HEK293 (cell line): ENCODE data around the gene SLC2A4.

ENCODE experiments used
- AEBP2 ChIP-seq: fragments of 450-650 bp; formaldehyde crosslinking; IDR thresholded peaks from 2 replicates; pipeline ENCODE4 v1.5.1; 2016; ENCODE audit warnings: missing biosample characterization, missing genetic modification characterization, borderline replicate concordance
- BCL11A ChIP-seq: fragments of 450-650 bp; formaldehyde crosslinking; IDR thresholded peaks from 2 replicates; pipeline ENCODE4 v1.5.1; 2016; ENCODE audit warnings: low read depth, missing biosample characterization, missing genetic modification characterization
- FEZF1 ChIP-seq: fragments of 450-650 bp; formaldehyde crosslinking; IDR thresholded peaks from 2 replicates; pipeline ENCODE4 v1.5.1; 2016; ENCODE audit warnings: missing biosample characterization, missing genetic modification characterization
- GLIS1 ChIP-seq: fragments of 450-650 bp; formaldehyde crosslinking; IDR thresholded peaks from 2 replicates; pipeline ENCODE4 v1.5.1; 2016; ENCODE audit warnings: missing biosample characterization, missing genetic modification characterization
- KLF7 ChIP-seq: fragments of 450-650 bp; formaldehyde crosslinking; IDR thresholded peaks from 2 replicates; pipeline ENCODE4 v1.5.1; 2016; ENCODE audit warnings: missing biosample characterization, missing genetic modification characterization, borderline replicate concordance
- MZF1 ChIP-seq: fragments of 450-650 bp; formaldehyde crosslinking; IDR thresholded peaks from 2 replicates; pipeline ENCODE4 v1.5.1; 2017; ENCODE audit warnings: missing biosample characterization, missing genetic modification characterization, borderline replicate concordance
- OVOL3 ChIP-seq: fragments of 450-650 bp; formaldehyde crosslinking; IDR thresholded peaks from 2 replicates; pipeline ENCODE4 v1.5.1; 2016; ENCODE audit warnings: missing biosample characterization, missing genetic modification characterization
- SP3 ChIP-seq: fragments of 450-650 bp; formaldehyde crosslinking; IDR thresholded peaks from 2 replicates; pipeline ENCODE4 v1.5.1; 2016; ENCODE audit warnings: missing biosample characterization, missing genetic modification characterization
- ZNF138 ChIP-seq: fragments of 450-650 bp; formaldehyde crosslinking; IDR thresholded peaks from 2 replicates; pipeline ENCODE4 v1.5.1; 2016; ENCODE audit warnings: missing biosample characterization, missing genetic modification characterization, borderline replicate concordance
- ZNF140 ChIP-seq: fragments of 450-650 bp; formaldehyde crosslinking; IDR thresholded peaks from 2 replicates; pipeline ENCODE4 v1.5.1; 2016; ENCODE audit warnings: missing biosample characterization, missing genetic modification characterization
- ZNF148 ChIP-seq: fragments of 450-650 bp; formaldehyde crosslinking; IDR thresholded peaks from 2 replicates; pipeline ENCODE4 v1.5.0; 2017; ENCODE audit warnings: missing biosample characterization, missing genetic modification characterization, borderline replicate concordance
- ZNF18 ChIP-seq: fragments of 450-650 bp; formaldehyde crosslinking; IDR thresholded peaks from 2 replicates; pipeline ENCODE4 v1.5.1; 2016; ENCODE audit warnings: missing biosample characterization, missing genetic modification characterization
- ZNF2 ChIP-seq: fragments of 450-650 bp; formaldehyde crosslinking; IDR thresholded peaks from 2 replicates; pipeline ENCODE4 v1.5.1; 2016; ENCODE audit warnings: missing biosample characterization, missing genetic modification characterization
- ZNF214 ChIP-seq: fragments of 450-650 bp; formaldehyde crosslinking; IDR thresholded peaks from 2 replicates; pipeline ENCODE4 v1.5.1; 2017; ENCODE audit warnings: missing biosample characterization, mild to moderate bottlenecking, missing genetic modification characterization, borderline replicate concordance
- ZNF266 ChIP-seq: fragments of 450-650 bp; formaldehyde crosslinking; IDR thresholded peaks from 2 replicates; pipeline ENCODE4 v1.5.1; 2016; ENCODE audit warnings: missing biosample characterization, missing genetic modification characterization, low read depth
- ZNF274 ChIP-seq, 2 experiments: fragments of 200-500 bp in 1 of 2; fragments of 450-650 bp in 1 of 2; sonication (Bioruptor generic) in 1 of 2; formaldehyde crosslinking in 1 of 2; IDR thresholded peaks; 2 replicates each; pipeline versions ENCODE4 v1.5.1 to v1.6.1; 2014 to 2016; ENCODE audit warnings: borderline replicate concordance in 1 of 2, inconsistent platforms in 1 of 2, low read length in 1 of 2, missing biosample characterization in 1 of 2, missing genetic modification characterization in 1 of 2
- ZNF311 ChIP-seq: fragments of 450-650 bp; formaldehyde crosslinking; IDR thresholded peaks from 2 replicates; pipeline ENCODE4 v1.5.1; 2017; ENCODE audit warnings: missing biosample characterization, missing genetic modification characterization, borderline replicate concordance
- ZNF362 ChIP-seq: fragments of 450-650 bp; formaldehyde crosslinking; IDR thresholded peaks from 2 replicates; pipeline ENCODE4 v1.5.1; 2016; ENCODE audit warnings: missing biosample characterization, missing genetic modification characterization
- ZNF416 ChIP-seq: fragments of 450-650 bp; formaldehyde crosslinking; IDR thresholded peaks from 2 replicates; pipeline ENCODE4 v1.5.1; 2016; ENCODE audit warnings: missing biosample characterization, missing genetic modification characterization
- ZNF488 ChIP-seq: fragments of 450-650 bp; formaldehyde crosslinking; IDR thresholded peaks from 2 replicates; pipeline ENCODE4 v1.5.1; 2016; ENCODE audit warnings: missing biosample characterization, missing genetic modification characterization
- ZNF501 ChIP-seq: fragments of 450-650 bp; formaldehyde crosslinking; IDR thresholded peaks from 2 replicates; pipeline ENCODE4 v1.5.1; 2016; ENCODE audit warnings: missing biosample characterization, missing genetic modification characterization
- ZNF549 ChIP-seq: fragments of 450-650 bp; IDR thresholded peaks from 2 replicates; pipeline ENCODE4 v1.5.1; 2018; ENCODE audit warnings: missing biosample characterization, missing genetic modification characterization, mild to moderate bottlenecking, inconsistent platforms, moderate library complexity
- ZNF600 ChIP-seq: fragments of 450-650 bp; formaldehyde crosslinking; IDR thresholded peaks from 2 replicates; pipeline ENCODE4 v1.5.1; 2016; ENCODE audit warnings: missing biosample characterization, missing genetic modification characterization
- ZNF629 ChIP-seq: fragments of 450-650 bp; formaldehyde crosslinking; IDR thresholded peaks from 2 replicates; pipeline ENCODE4 v1.5.1; 2017; ENCODE audit warnings: missing biosample characterization, missing genetic modification characterization
- TF ChIP-seq, protein P1 (sequence below): fragments of 450-650 bp; formaldehyde crosslinking; IDR thresholded peaks from 2 replicates; pipeline ENCODE4 v1.5.1; 2016; ENCODE audit warnings: missing biosample characterization, missing genetic modification characterization
- TF ChIP-seq, protein P2 (sequence below): fragments of 450-650 bp; formaldehyde crosslinking; IDR thresholded peaks from 2 replicates; pipeline ENCODE4 v1.5.1; 2016; ENCODE audit warnings: missing biosample characterization, missing genetic modification characterization

The SLC2A4 gene

DNA sequence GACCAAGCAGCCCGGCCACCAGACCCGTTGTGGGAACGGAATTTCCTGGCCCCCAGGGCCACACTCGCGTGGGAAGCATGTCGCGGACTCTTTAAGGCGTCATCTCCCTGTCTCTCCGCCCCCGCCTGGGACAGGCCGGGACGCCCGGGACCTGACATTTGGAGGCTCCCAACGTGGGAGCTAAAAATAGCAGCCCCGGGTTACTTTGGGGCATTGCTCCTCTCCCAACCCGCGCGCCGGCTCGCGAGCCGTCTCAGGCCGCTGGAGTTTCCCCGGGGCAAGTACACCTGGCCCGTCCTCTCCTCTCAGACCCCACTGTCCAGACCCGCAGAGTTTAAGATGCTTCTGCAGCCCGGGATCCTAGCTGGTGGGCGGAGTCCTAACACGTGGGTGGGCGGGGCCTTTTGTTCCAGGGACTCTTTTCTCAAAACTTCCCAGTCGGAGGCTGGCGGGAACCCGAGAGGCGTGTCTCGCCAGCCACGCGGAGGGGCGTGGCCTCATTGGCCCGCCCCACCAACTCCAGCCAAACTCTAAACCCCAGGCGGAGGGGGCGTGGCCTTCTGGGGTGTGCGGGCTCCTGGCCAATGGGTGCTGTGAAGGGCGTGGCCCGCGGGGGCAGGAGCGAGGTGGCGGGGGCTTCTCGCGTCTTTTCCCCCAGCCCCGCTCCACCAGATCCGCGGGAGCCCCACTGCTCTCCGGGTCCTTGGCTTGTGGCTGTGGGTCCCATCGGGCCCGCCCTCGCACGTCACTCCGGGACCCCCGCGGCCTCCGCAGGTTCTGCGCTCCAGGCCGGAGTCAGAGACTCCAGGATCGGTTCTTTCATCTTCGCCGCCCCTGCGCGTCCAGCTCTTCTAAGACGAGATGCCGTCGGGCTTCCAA lies at the start of gene SLC2A4 (continued):
- TF ChIP-seq ZNF18 (tag by site-specific recombination) (no peak), ZNF140 (no peak), ZNF138 (no peak), SP3 (tag by site-specific recombination) (peak; percentile 92), ZNF549 (tag by site-specific recombination) (no peak), ZNF501 (tag by site-specific recombination) (no peak), KLF7 (tag by site-specific recombination) (no peak), ZNF629 (peak; percentile 73), ZNF488 (no peak), ZNF600 (tag by site-specific recombination) (peak; percentile 33), OVOL3 (tag by site-specific recombination) (no peak), ZNF148 (tag by site-specific recombination) (no peak), ZNF266 (tag by site-specific recombination) (no peak), AEBP2 (tag by site-specific recombination) (no peak), MZF1 (tag by site-specific recombination) (no peak), FEZF1 (no peak), GLIS1 (peak; percentile 89), ZNF214 (tag by site-specific recombination) (no peak), ZNF2 (tag by site-specific recombination) (no peak), BCL11A (tag by site-specific recombination) (no peak), ZNF416 (no peak), ZNF362 (tag by site-specific recombination) (no peak), ZNF311 (no peak), ZNF274 (IDR thresholded peaks at IDR 0.05; ENCODE audit: low read length) (no peak), ZNF274 (tag by site-specific recombination; IDR thresholded peaks at IDR 0.05; ENCODE audit: borderline replicate concordance) (no peak)
- TF ChIP-seq, protein P1, sequence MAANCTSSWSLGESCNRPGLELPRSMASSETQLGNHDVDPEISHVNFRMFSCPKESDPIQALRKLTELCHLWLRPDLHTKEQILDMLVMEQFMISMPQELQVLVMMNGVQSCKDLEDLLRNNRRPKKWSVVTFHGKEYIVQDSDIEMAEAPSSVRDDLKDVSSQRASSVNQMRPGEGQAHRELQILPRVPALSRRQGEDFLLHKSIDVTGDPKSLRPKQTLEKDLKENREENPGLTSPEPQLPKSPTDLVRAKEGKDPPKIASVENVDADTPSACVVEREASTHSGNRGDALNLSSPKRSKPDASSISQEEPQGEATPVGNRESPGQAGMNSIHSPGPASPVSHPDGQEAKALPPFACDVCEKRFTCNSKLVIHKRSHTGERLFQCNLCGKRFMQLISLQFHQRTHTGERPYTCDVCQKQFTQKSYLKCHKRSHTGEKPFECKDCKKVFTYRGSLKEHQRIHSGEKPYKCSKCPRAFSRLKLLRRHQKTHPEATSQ (tag by site-specific recombination), result no peak
- TF ChIP-seq, protein P2, sequence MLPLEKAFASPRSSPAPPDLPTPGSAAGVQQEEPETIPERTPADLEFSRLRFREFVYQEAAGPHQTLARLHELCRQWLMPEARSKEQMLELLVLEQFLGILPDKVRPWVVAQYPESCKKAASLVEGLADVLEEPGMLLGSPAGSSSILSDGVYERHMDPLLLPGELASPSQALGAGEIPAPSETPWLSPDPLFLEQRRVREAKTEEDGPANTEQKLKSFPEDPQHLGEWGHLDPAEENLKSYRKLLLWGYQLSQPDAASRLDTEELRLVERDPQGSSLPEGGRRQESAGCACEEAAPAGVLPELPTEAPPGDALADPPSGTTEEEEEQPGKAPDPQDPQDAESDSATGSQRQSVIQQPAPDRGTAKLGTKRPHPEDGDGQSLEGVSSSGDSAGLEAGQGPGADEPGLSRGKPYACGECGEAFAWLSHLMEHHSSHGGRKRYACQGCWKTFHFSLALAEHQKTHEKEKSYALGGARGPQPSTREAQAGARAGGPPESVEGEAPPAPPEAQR (tag by site-specific recombination), result no peak
